OCI-LY7 (cell line): ENCODE data around the gene RELN. TPM values are rescaled to one million over a fixed set of nuclear protein-coding genes. Genes with fewer than 3 reads are reported as not detected.

ENCODE experiments used
- BruUV-seq: library from RNA; stranded (reverse); fragments of 400-500 nt; replicated peaks from 2 replicates; lab custom pipeline; 2021; lab: Mats Ljungman, UMichigan
- CTCF ChIA-PET: fragments of 300-600 bp; sonication (Branson Sonifier 250); formaldehyde crosslinking; loops from one replicate; lab custom pipeline; 2022; ENCODE audit warnings: antibody characterized with exemption; ENCODE audit not compliant: unreplicated experiment; lab: Charles Lee
- POLR2A ChIA-PET: fragments of 300-600 bp; sonication (Branson Sonifier 250); formaldehyde crosslinking; loops from one replicate; lab custom pipeline; 2022; ENCODE audit warnings: antibody characterized with exemption; lab: Charles Lee
- DNase-seq: peaks from one replicate; pipeline ENCODE4 v3.0.0-alpha.2; 2015; ENCODE audit warnings: low spot score
- H2AFZ ChIP-seq: fragments of 200-600 bp; sonication (generic), shearing (Covaris generic); 2 replicates; pipeline ENCODE4 v1.6.1; 2014; ENCODE audit warnings: mild to moderate bottlenecking, antibody characterized with exemption, low read length, moderate library complexity
- H3K27ac ChIP-seq: fragments of 200-600 bp; sonication (generic); 2 replicates; pipeline ENCODE4 v1.5.1; 2014; ENCODE audit warnings: mixed run types, low read depth, mild to moderate bottlenecking, moderate library complexity, low read length, inconsistent platforms; ENCODE audit not compliant: poor library complexity, severe bottlenecking
- H3K36me3 ChIP-seq: fragments of 200-600 bp; sonication (generic); 2 replicates; pipeline ENCODE4 v1.6.1; 2014; ENCODE audit warnings: mild to moderate bottlenecking, antibody characterized with exemption, low read length, moderate library complexity, mixed read lengths; ENCODE audit not compliant: insufficient read depth
- H3K4me1 ChIP-seq: fragments of 200-600 bp; sonication (generic); 2 replicates; pipeline ENCODE4 v1.5.1; 2014; ENCODE audit warnings: mild to moderate bottlenecking, low read length; ENCODE audit not compliant: insufficient read depth, poor library complexity, severe bottlenecking
- H3K4me2 ChIP-seq: fragments of 200-600 bp; sonication (generic); 2 replicates; pipeline ENCODE4 v1.6.1; 2014; ENCODE audit warnings: mild to moderate bottlenecking, low read length
- H3K4me3 ChIP-seq: fragments of 200-600 bp; sonication (generic); 2 replicates; pipeline ENCODE4 v1.5.1; 2014; ENCODE audit warnings: mild to moderate bottlenecking, low read depth, low read length; ENCODE audit not compliant: poor library complexity, severe bottlenecking
- H3K79me2 ChIP-seq: fragments of 200-600 bp; sonication (generic); 2 replicates; pipeline ENCODE4 v1.6.1; 2016; ENCODE audit warnings: low read depth, mild to moderate bottlenecking, low read length, moderate library complexity, mixed read lengths; ENCODE audit not compliant: insufficient read depth
- H3K9me2 ChIP-seq: fragments of 200-600 bp; sonication (generic); 2 replicates; pipeline ENCODE4 v1.6.1; 2016; ENCODE audit warnings: mild to moderate bottlenecking, low read length, mixed read lengths; ENCODE audit not compliant: insufficient read depth
- H3K9me3 ChIP-seq: fragments of 200-600 bp; sonication (generic); 2 replicates; pipeline ENCODE4 v1.6.1; 2014; ENCODE audit warnings: mild to moderate bottlenecking, mixed run types, low read length, mixed read lengths
- H4K20me1 ChIP-seq: fragments of 200-600 bp; sonication (generic); 2 replicates; pipeline ENCODE4 v1.6.1; 2014; ENCODE audit warnings: mild to moderate bottlenecking, antibody characterized with exemption, low read length, moderate library complexity, mixed read lengths; ENCODE audit not compliant: insufficient read depth
- CTCF ChIP-seq: fragments of 200-600 bp; sonication (generic); conservative IDR thresholded peaks from 2 replicates; pipeline ENCODE4 v1.5.1; 2014; ENCODE audit warnings: mild to moderate bottlenecking, antibody characterized with exemption, low read length, moderate library complexity, mixed read lengths
- EZH2phosphoT487 ChIP-seq: fragments of 200-600 bp; sonication (generic); IDR thresholded peaks from 2 replicates; pipeline ENCODE4 v1.6.1; 2018; ENCODE audit warnings: low read depth, borderline replicate concordance, mild to moderate bottlenecking, mixed run types, antibody characterized with exemption, low read length, moderate library complexity, mixed read lengths
- intact Hi-C: fragments of 100-400 bp; cut with micrococcal nuclease; formaldehyde crosslinking; loops from one replicate; pipeline ENCODE4 v1.10.0; 2022; ENCODE audit not compliant: unreplicated experiment
- total RNA-seq, 2 experiments: library from RNA; depleted of rRNA in 1 of 2; stranded (reverse); fragments of >200 nt in 1 of 2; shearing (Covaris generic) in 1 of 2; gene quantifications; 2 replicates each; pipeline ENCODE4 v1.2.3, GENCODE V29; 2014 to 2022

Gene RELN
- total RNA-seq, 2 experiments from 2014 or later = not detected

- intact Hi-C loops = no loop called here
- POLR2A ChIA-PET = no interaction called here
- no peaks in the 10 kb centered on the region for H3K79me2 ChIP-seq
Observed at GRCh38 chr7:103538964-103539709, 450.3 kb downstream of the RELN start.

GRCh38 chr7:103533761-103534160 lies 455.7 kb downstream of the RELN start:
- CTCF ChIA-PET = no interaction called here

More at GRCh38 chr7:103538964-103539709, 450.3 kb downstream of the RELN start:
- Histone ChIP-seq H3K36me3 (no peaks in the 10 kb centered on the region), H3K27ac (no peak overlapping the region), H3K9me2 (no peaks in the 10 kb centered on the region), H2AFZ (no peak overlapping the region), H4K20me1 (no peaks in the 10 kb centered on the region), H3K9me3 (no peaks in the 10 kb centered on the region), H3K4me3 (no peak overlapping the region), H3K4me1 (no peaks in the 10 kb centered on the region), H3K4me2 (no peak overlapping the region)
- no peak for DNase-seq
- CTCF ChIA-PET = no interaction called here
- no TSS peak for BruUV-seq
- no peak for TF ChIP-seq CTCF
- no peak for TF ChIP-seq EZH2phosphoT487

More at GRCh38 chr7:103533761-103534160, 455.7 kb downstream of the RELN start:
- H3K4me1 ChIP-seq = no peaks in the 10 kb centered on the region
- no peaks in the 10 kb centered on the region for H3K9me3 ChIP-seq
- H3K4me3 ChIP-seq = no peak overlapping the region
- no peak overlapping the region for H3K4me2 ChIP-seq
- no peaks in the 10 kb centered on the region for H4K20me1 ChIP-seq
- TF ChIP-seq EZH2phosphoT487 (no peak), CTCF (no peak)
- H3K9me2 ChIP-seq = no peaks in the 10 kb centered on the region
- DNase-seq = no peak
- intact Hi-C loops = no loop called here
- H3K79me2 ChIP-seq = no peaks in the 10 kb centered on the region
- BruUV-seq = no TSS peak
- no peak overlapping the region for H2AFZ ChIP-seq
- POLR2A ChIA-PET = no interaction called here
- no peak overlapping the region for H3K27ac ChIP-seq
- H3K36me3 ChIP-seq = no peaks in the 10 kb centered on the region
